Measurements from ENCODE around the gene LIFR. TPM values are rescaled to one million over a fixed set of nuclear protein-coding genes. Genes with fewer than 3 reads are reported as not detected.

Gene LIFR
- polyA plus RNA-seq, 2 of the 4 experiments (the other 2 are of a cell fraction) = 3.8 to 7.9 TPM

GRCh38 chr5:38575476-38575875, 19.0 kb upstream of the LIFR start:
- Histone ChIP-seq H3K27ac (no peak overlapping the region), H3K4me1 (no peaks in the 10 kb centered on the region), H3K4me3 (no peak overlapping the region), H3K4me2 (no peak overlapping the region), H3K9me3 (no peaks in the 10 kb centered on the region)
- WGBS (ENCODE audit: missing lambda C conversion rate) = 81% methylated on average over 4 of the region's 4 CpGs
- DNase-seq (ENCODE audit: low read depth in 1 of 2, low spot score in 1 of 2) (no peak), ATAC-seq (no peak), FAIRE-seq (no peak)
- TF ChIP-seq RAD21 (conservative IDR thresholded peaks at IDR 0.05 in 1 of 2, IDR thresholded peaks at IDR 0.05 in 1 of 2) (no peak), HES2 (IDR thresholded peaks at IDR 0.05) (no peak), PBX3 (IDR thresholded peaks at IDR 0.05) (no peak), SREBF2 (IDR thresholded peaks at IDR 0.05) (no peak), HOXB5 (CRISPR knock-in tag; IDR thresholded peaks at IDR 0.05) (no peak), ZNF302 (CRISPR knock-in tag; IDR thresholded peaks at IDR 0.05) (no peak), PHF8 (IDR thresholded peaks at IDR 0.05; ENCODE audit: borderline replicate concordance, low read depth) (no peak), ZFP36 (IDR thresholded peaks at IDR 0.05; ENCODE audit: borderline replicate concordance, partially characterized antibody) (no peak), FOXS1 (CRISPR knock-in tag; IDR thresholded peaks at IDR 0.05) (no peak), CHD4 (IDR thresholded peaks at IDR 0.05; ENCODE audit: borderline replicate concordance) (no peak)
- ChIA-PET POLR2A (no interaction called here), CTCF (interaction anchor here (0.7 to 1.4 kb wide), 2 partner anchors 134 to 347 kb away, joined by 3 to 6 read pairs; no protein-coding TSS in a partner anchor)

GRCh38 chr5:38574009-38574408, 17.6 kb upstream of the LIFR start:
- CTCF ChIA-PET = no interaction called here
- no peak overlapping the region for H3K4me2 ChIP-seq
- no peaks in the 10 kb centered on the region for H3K9me3 ChIP-seq
- no peak overlapping the region for H3K4me3 ChIP-seq
- TF ChIP-seq ZFP36 (IDR thresholded peaks at IDR 0.05; ENCODE audit: borderline replicate concordance, partially characterized antibody) (no peak), CEBPB (IDR thresholded peaks at IDR 0.05) (no peak), REST (IDR thresholded peaks at IDR 0.05) (no peak), TP53 (CRISPR knock-in tag; IDR thresholded peaks at IDR 0.05) (no peak), NPAS2 (CRISPR knock-in tag; IDR thresholded peaks at IDR 0.05; ENCODE audit: borderline replicate concordance) (no peak), SMC3 (IDR thresholded peaks at IDR 0.05) (no peak), RNF2 (IDR thresholded peaks at IDR 0.05; ENCODE audit: borderline replicate concordance, low read depth) (no peak), USF2 (IDR thresholded peaks at IDR 0.05) (no peak), KDM5A (IDR thresholded peaks at IDR 0.05) (no peak), ZC3H11A (IDR thresholded peaks at IDR 0.05) (no peak), FOSL2 (IDR thresholded peaks at IDR 0.05) (no peak), FOSL2 (CRISPR knock-in tag; IDR thresholded peaks at IDR 0.05) (no peak), FOXS1 (CRISPR knock-in tag; IDR thresholded peaks at IDR 0.05) (no peak), KDM1A (IDR thresholded peaks at IDR 0.05; ENCODE audit: low read depth) (no peak), CBX8 (IDR thresholded peaks at IDR 0.05) (no peak), CBX2 (IDR thresholded peaks at IDR 0.05; ENCODE audit: borderline replicate concordance, low read depth) (no peak), CHD2 (IDR thresholded peaks at IDR 0.05; ENCODE audit: low read length, partially characterized antibody) (no peak), BCL3 (IDR thresholded peaks at IDR 0.05) (no peak)
- ATAC-seq (no peak), DNase-seq (ENCODE audit: low read depth in 1 of 2, low spot score in 1 of 2) (no peak), FAIRE-seq (no peak)
- no peak overlapping the region for H3K27ac ChIP-seq
- H3K4me1 ChIP-seq = no peaks in the 10 kb centered on the region
- POLR2A ChIA-PET = no interaction called here
- 68% methylated on average over 4 of the region's 4 CpGs for WGBS (ENCODE audit: missing lambda C conversion rate)

Measured in A549 (cell line).